K562 (cell line): Measurements from ENCODE around the gene SLC13A3. TPM values are rescaled to one million over a fixed set of nuclear protein-coding genes. Genes with fewer than 3 reads are reported as not detected.
A peak's percentile ranks its signal among the peaks of the same experiment; 100 is the strongest.

Source experiments
- ATAC-seq: fragments of 200-7000 bp; cut with Tn5 transposase; 3 replicates; pipeline ENCODE4 v1.9.1; 2020; ENCODE audit warnings: moderate library complexity
- BruUV-seq: library from RNA; stranded (reverse); fragments of 400-500 nt; replicated peaks from 2 replicates; lab custom pipeline; 2021; lab: Mats Ljungman, UMichigan
- CTCF ChIA-PET: fragments of 300-600 bp; formaldehyde crosslinking; extraction: SDS; loops from one replicate; lab custom pipeline; 2021; ENCODE audit warnings: low intra/inter-chr PET ratio; lab: Yijun Ruan, JAX
- POLR2A ChIA-PET: fragments of 300-600, 350-650 bp; sonication (Branson Sonifier 250); formaldehyde crosslinking; extraction: SDS; loops from one replicate; lab custom pipeline; 2021; ENCODE audit warnings: antibody characterized with exemption, inconsistent platforms; lab: Yijun Ruan, JAX
- DNase-seq, 4 experiments: peaks; one replicate each; pipeline versions ENCODE4 v3.0.0 to v3.0.0-alpha.2; 2011 to 2018; ENCODE audit warnings: low spot score in 3 of 4, mixed read lengths in 3 of 4; ENCODE audit errors: extremely low read depth in 1 of 4
- FAIRE-seq: peaks from 2 replicates; lab custom pipeline; 2011; peaks lifted over from hg19 to GRCh38; lab: Jason Lieb, UNC
- H2AFZ ChIP-seq: 2 replicates; pipeline ENCODE4 v1.6.0; 2011; ENCODE audit warnings: low read depth, low read length, control low read depth, inconsistent platforms
- H3K27ac ChIP-seq: fragments of 200-600 bp; 3 replicates; pipeline ENCODE4 v1.8.0; 2011; ENCODE audit warnings: low read depth, mild to moderate bottlenecking, control low read depth, inconsistent platforms, low read length, moderate library complexity, mixed read lengths; ENCODE audit errors: extremely low read depth
- H3K27me3 ChIP-seq, 2 experiments: fragments of 300-600 bp in 1 of 2; 2 replicates in 1 of 2; 3 replicates in 1 of 2; pipeline versions ENCODE4 v1.6.0 to v1.8.0; 2011; ENCODE audit warnings: inconsistent platforms in 2 of 2, low read length in 2 of 2, mild to moderate bottlenecking in 1 of 2, mixed read lengths in 1 of 2, moderate library complexity in 1 of 2; ENCODE audit not compliant: control insufficient read depth in 2 of 2, insufficient read depth in 2 of 2
- H3K36me3 ChIP-seq: fragments of 300-600 bp; 3 replicates; pipeline ENCODE4 v1.8.0; 2011; ENCODE audit warnings: mild to moderate bottlenecking, low read length, inconsistent platforms; ENCODE audit not compliant: control insufficient read depth, insufficient read depth
- H3K4me1 ChIP-seq, 2 experiments: fragments of 200-600 bp in 1 of 2; replicated peaks in 1 of 2; 2 replicates in 1 of 2; 3 replicates in 1 of 2; pipeline versions ENCODE4 v1.5.1 to v1.8.0; 2011; ENCODE audit warnings: inconsistent platforms in 2 of 2, low read length in 2 of 2, mild to moderate bottlenecking in 1 of 2, mixed read lengths in 1 of 2, moderate library complexity in 1 of 2; ENCODE audit not compliant: control insufficient read depth in 2 of 2, insufficient read depth in 2 of 2
- H3K4me2 ChIP-seq: 2 replicates; pipeline ENCODE4 v1.6.1; 2011; ENCODE audit warnings: low read length, control low read depth, inconsistent platforms, mixed read lengths; ENCODE audit not compliant: insufficient read depth
- H3K4me3 ChIP-seq: fragments of 200-600 bp; sonication (generic), shearing (Covaris generic); 2 replicates; pipeline ENCODE4 v1.5.1; 2016; ENCODE audit warnings: control low read depth, inconsistent platforms
- H3K79me2 ChIP-seq: fragments of 200-600 bp; 3 replicates; pipeline ENCODE4 v1.8.0; 2011; ENCODE audit warnings: low read length, inconsistent platforms; ENCODE audit not compliant: control insufficient read depth, insufficient read depth
- H3K9ac ChIP-seq, 2 experiments: 2 replicates each; pipeline versions ENCODE4 v1.6.0 to v1.6.1; 2011; ENCODE audit warnings: low read depth in 2 of 2, low read length in 2 of 2, control low read depth in 1 of 2, inconsistent platforms in 1 of 2, mild to moderate bottlenecking in 1 of 2, mixed read lengths in 1 of 2; ENCODE audit not compliant: insufficient read depth in 1 of 2
- H3K9me1 ChIP-seq: one replicate; pipeline ENCODE4 v1.6.0; 2011; ENCODE audit warnings: inconsistent platforms, mild to moderate bottlenecking, low read length, moderate library complexity; ENCODE audit not compliant: control insufficient read depth, insufficient read depth
- H3K9me3 ChIP-seq: replicated peaks from 2 replicates; pipeline ENCODE4 v1.5.1; 2011; ENCODE audit warnings: low read depth, low read length, inconsistent platforms; ENCODE audit not compliant: control insufficient read depth, insufficient read depth
- H4K20me1 ChIP-seq: replicated peaks from 2 replicates; pipeline ENCODE4 v1.6.1; 2011; ENCODE audit warnings: low read length, inconsistent platforms, mixed read lengths; ENCODE audit not compliant: control insufficient read depth, insufficient read depth
- ATF1 ChIP-seq, 2 experiments: fragments of 450-650 bp in 1 of 2; IDR thresholded peaks; 2 replicates each; pipeline ENCODE4 v1.6.1; 2016; ENCODE audit warnings: missing compliant biosample characterization in 1 of 2, missing genetic modification characterization in 1 of 2
- ATF7 ChIP-seq: fragments of 450-650 bp; IDR thresholded peaks from 2 replicates; pipeline ENCODE4 v1.7.1; 2014; ENCODE audit warnings: mild to moderate bottlenecking, moderate library complexity
- FOXJ2 ChIP-seq: fragments of 200-800 bp; sonication (Bioruptor generic); IDR thresholded peaks from 2 replicates; pipeline ENCODE4 v1.6.1; 2016; ENCODE audit warnings: missing genetic modification characterization, missing compliant biosample characterization
- HNRNPL ChIP-seq: fragments of 200-400 bp; formaldehyde crosslinking; IDR thresholded peaks from 2 replicates; pipeline ENCODE4 v1.6.1; 2017; ENCODE audit warnings: low read depth, mild to moderate bottlenecking, low read length
- MAZ ChIP-seq, 2 experiments: fragments of 450-650 bp in 1 of 2; sonication (generic) in 1 of 2; formaldehyde crosslinking; IDR thresholded peaks in 1 of 2; conservative IDR thresholded peaks in 1 of 2; 2 replicates each; pipeline versions ENCODE4 v1.4.0 to v1.5.0; 2020; ENCODE audit warnings: mild to moderate bottlenecking in 1 of 2, missing genetic modification reagents in 1 of 2
- NFRKB ChIP-seq: fragments of 450-650 bp; IDR thresholded peaks from 2 replicates; pipeline ENCODE4 v1.6.1; 2016; ENCODE audit warnings: low read depth
- STAT6 ChIP-seq: sonication (generic); formaldehyde crosslinking; IDR thresholded peaks from 2 replicates; pipeline ENCODE4 v1.8.1; 2023; ENCODE audit warnings: mild to moderate bottlenecking, missing genetic modification reagents
- WGBS: fragments of 100-300 bp; shearing (Covaris generic); methylation state at CpG from one replicate; pipeline ENCODE4 v1.1.6; 2016; ENCODE audit warnings: low coverage, mixed read lengths; ENCODE audit not compliant: insufficient coverage; ENCODE audit errors: missing lambda C conversion rate; 5-methylcytosine and 5-hydroxymethylcytosine counted together
- in situ Hi-C: fragments of 300-500 bp; cut with MboI; formaldehyde crosslinking; loops from 4 replicates; pipeline ENCODE4 v1.15.0; 2018; ENCODE audit warnings: inconsistent platforms, mixed read lengths
- intact Hi-C: fragments of 100-400 bp; cut with micrococcal nuclease; formaldehyde crosslinking; loops from 2 replicates; pipeline ENCODE4 v1.14.2; 2022
- polyA plus RNA-seq, 8 experiments: library from polyadenylated mRNA; depleted of rRNA in 4 of 8; stranded (reverse) in 5 of 8; unstranded in 3 of 8; fragments of >200 nt; fragmentation: Nextera tagmentation in 2 of 8; fragmentation: Illumina TruSeq in 1 of 8; extraction: Ambion mirVana in 2 of 8; extraction: Trizol in 1 of 8; gene quantifications; 2 replicates each; pipeline versions ENCODE4 v1.2.1 to v1.2.3, GENCODE V29; 2011 to 2014; ENCODE audit warnings: inconsistent platforms in 1 of 8, missing spikeins in 1 of 8
- total RNA-seq, 7 experiments: library from RNA; depleted of rRNA in 6 of 7; stranded (reverse); fragments of >200 nt in 6 of 7; fragmentation: Illumina TruSeq in 2 of 7; extraction: Trizol in 2 of 7; gene quantifications; 2 replicates each; pipeline versions ENCODE4 v1.2.1 to v1.2.3, GENCODE V29; 2011 to 2021; ENCODE audit warnings: low replicate concordance in 1 of 7
- TF ChIP-seq, protein P1 (sequence below): sonication (generic); IDR thresholded peaks from 2 replicates; pipeline ENCODE4 v1.6.1; 2016
- TF ChIP-seq, protein P2 (sequence below), 2 experiments: fragments of 450-650 bp in 1 of 2; sonication (generic) in 1 of 2; formaldehyde crosslinking in 1 of 2; IDR thresholded peaks in 1 of 2; conservative IDR thresholded peaks in 1 of 2; 2 replicates each; pipeline versions ENCODE4 v1.6.1 to v1.8.1; 2016 to 2023; ENCODE audit warnings: mild to moderate bottlenecking in 2 of 2, moderate library complexity in 2 of 2, inconsistent platforms in 1 of 2, missing genetic modification reagents in 1 of 2

SLC13A3 gene
- total and polyA plus RNA-seq, 9 of the 15 experiments (the other 6 are each of a cell fraction or from before 2014, with no cell fraction given) = 5.5 to 16.4 (median 8.5) TPM

- intact Hi-C loops = no loop called here
- ATAC-seq (no peak), FAIRE-seq (peak; percentile 32), DNase-seq (peak in 1 of 4 experiments; percentile 50)
- Histone ChIP-seq H3K4me3 (peak overlapping the region; percentile 40), H3K9me1 (no peaks in the 10 kb centered on the region), H3K9me3 (no peaks in the 10 kb centered on the region), H3K79me2 (peaks cover 36% of the 10 kb centered on the region), H3K27ac (peak overlapping the region; percentile 91), H3K27me3 (no peaks in the 10 kb centered on the region), H3K4me1 (peaks cover 5 to 30% of the 10 kb centered on the region in 2 experiments; a peak in 4 of 5 replicates), H3K9ac (peak overlapping the region in 1 of 2 experiments; percentile 87; a peak in 3 of 4 replicates), H3K36me3 (peaks cover 15% of the 10 kb centered on the region; the same call in 2 of the 3 replicates), H3K4me2 (peak overlapping the region; percentile 87), H2AFZ (peak overlapping the region; percentile 89), H4K20me1 (no peaks in the 10 kb centered on the region)
- POLR2A ChIA-PET = interaction anchor here (0.6 to 1.3 kb wide), 4 partner anchors 39 to 493 kb away, joined by 3 to 4 read pairs (median 3); no protein-coding TSS in a partner anchor
- 2% methylated on average over 13 of the region's 13 CpGs for WGBS
- no TSS peak for BruUV-seq
- in situ Hi-C loops = no loop called here
- CTCF ChIA-PET = no interaction called here
- TF ChIP-seq HNRNPL (no peak), ATF7 (peak; percentile 70; the same call in 1 of the 2 replicates), NFRKB (peak; percentile 46; the same call in 1 of the 2 replicates), FOXJ2 (tag) (peak; percentile 31; the same call in 1 of the 2 replicates), STAT6 (CRISPR knock-in tag) (no peak), ATF1 (CRISPR knock-in tag; IDR thresholded peaks at IDR 0.05) (no peak), ATF1 (tag; IDR thresholded peaks at IDR 0.05) (0 out of 2 replicates have a peak, but pooled peaks have one; percentile 24), MAZ (CRISPR knock-in tag; conservative IDR thresholded peaks at IDR 0.05 in 1 of 2, IDR thresholded peaks at IDR 0.05 in 1 of 2) (0 out of 4 replicates have a peak, but pooled peaks of 1 of the 2 experiments have one; percentile 5)
- TF ChIP-seq, protein P1, sequence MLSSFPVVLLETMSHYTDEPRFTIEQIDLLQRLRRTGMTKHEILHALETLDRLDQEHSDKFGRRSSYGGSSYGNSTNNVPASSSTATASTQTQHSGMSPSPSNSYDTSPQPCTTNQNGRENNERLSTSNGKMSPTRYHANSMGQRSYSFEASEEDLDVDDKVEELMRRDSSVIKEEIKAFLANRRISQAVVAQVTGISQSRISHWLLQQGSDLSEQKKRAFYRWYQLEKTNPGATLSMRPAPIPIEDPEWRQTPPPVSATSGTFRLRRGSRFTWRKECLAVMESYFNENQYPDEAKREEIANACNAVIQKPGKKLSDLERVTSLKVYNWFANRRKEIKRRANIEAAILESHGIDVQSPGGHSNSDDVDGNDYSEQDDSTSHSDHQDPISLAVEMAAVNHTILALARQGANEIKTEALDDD = peak; percentile 93
- TF ChIP-seq, protein P2, sequence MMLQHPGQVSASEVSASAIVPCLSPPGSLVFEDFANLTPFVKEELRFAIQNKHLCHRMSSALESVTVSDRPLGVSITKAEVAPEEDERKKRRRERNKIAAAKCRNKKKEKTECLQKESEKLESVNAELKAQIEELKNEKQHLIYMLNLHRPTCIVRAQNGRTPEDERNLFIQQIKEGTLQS (IDR thresholded peaks at IDR 0.05) = peak; percentile 79
- TF ChIP-seq, protein P2 (CRISPR knock-in tag; conservative IDR thresholded peaks at IDR 0.05) = no peak
Observed at GRCh38 chr20:46690219-46691106, 39.2 kb upstream of the SLC13A3 start.
